CD4-positive, alpha-beta T cell treated with Interleukin-12 subunit alpha and Interleukin-12 subunit beta, for 1 hour (primary cell): ENCODE data around the gene SHC3.

ENCODE experiments used
- DNase-seq: peaks from one replicate; pipeline ENCODE4 v3.0.0-alpha.2; 2020

The SHC3 gene

DNA sequence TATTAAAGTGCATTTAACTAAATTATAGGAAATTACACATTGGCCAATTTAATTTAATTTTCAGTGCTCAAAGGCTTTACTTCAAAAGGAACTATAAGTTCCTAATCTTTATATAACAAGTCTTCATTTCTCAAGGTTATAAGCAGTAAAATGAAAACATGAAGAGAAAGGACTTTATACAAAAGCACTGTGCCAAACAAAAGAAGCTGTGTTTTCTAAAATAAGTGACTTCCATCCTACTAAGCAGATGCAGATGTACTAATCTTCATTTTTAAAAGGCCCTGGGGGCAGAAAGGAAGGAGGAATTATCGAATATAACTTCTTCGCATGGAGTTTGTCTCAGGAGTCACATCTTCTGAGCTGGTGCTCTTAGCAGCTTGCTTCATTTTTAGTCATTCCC lies 81.4 kb downstream of the SHC3 start:
- no peak for DNase-seq

GRCh38 chr9:89096807-89097206 lies 81.8 kb downstream of the SHC3 start:
- no peak for DNase-seq

GRCh38 chr9:89095761-89096528 lies 82.7 kb downstream of the SHC3 start:
- DNase-seq = no peak

- DNase-seq = no peak
Observed at GRCh38 chr9:89093201-89093975, 85.2 kb downstream of the SHC3 start.

DNA sequence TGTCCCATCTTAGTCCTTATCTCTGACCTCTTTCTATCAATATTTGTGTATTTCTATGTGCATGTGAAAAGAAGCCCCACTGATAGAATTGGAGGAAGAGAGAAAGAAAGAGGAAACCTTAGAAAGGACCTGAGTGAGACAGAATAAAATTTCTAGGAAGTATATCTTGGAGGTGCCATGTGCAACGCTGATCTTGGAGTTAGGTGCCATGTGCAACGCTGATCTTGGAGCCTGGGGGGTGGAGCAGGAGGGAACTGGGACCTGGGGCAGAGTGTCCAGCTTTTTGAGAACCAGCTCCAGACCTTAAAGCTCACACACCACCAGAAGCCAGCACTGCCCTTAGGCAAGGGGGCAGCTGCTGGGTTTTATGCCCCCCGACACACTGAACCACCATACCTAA lies 89.4 kb downstream of the SHC3 start:
- no peak for DNase-seq

- no peak for DNase-seq
Observed at GRCh38 chr9:89083626-89084025, 95.0 kb downstream of the SHC3 start.

- no peak for DNase-seq
Observed at GRCh38 chr9:89080193-89080592, 98.4 kb downstream of the SHC3 start.

DNA sequence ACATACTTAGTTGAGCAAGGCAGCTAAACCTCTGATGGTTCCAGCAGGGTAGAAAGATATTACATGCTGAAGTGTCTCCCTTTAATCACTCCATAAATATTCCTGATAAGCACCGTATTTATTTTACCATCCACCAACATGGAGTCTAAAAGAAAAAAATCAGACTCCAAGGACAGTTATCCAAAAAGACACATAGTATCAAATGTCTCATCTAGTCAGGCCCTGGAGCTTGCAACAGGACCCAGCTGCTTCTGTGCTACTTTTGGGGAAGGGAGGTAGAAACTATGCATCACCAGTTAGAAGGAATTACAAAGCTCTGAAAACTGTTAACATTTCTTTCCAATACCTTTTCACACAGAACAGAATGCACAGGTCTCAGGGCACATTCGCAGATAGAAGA lies 99.2 kb downstream of the SHC3 start:
- no peak for DNase-seq

- no peak for DNase-seq
Observed at GRCh38 chr9:89078860-89079259, 99.8 kb downstream of the SHC3 start.

DNA sequence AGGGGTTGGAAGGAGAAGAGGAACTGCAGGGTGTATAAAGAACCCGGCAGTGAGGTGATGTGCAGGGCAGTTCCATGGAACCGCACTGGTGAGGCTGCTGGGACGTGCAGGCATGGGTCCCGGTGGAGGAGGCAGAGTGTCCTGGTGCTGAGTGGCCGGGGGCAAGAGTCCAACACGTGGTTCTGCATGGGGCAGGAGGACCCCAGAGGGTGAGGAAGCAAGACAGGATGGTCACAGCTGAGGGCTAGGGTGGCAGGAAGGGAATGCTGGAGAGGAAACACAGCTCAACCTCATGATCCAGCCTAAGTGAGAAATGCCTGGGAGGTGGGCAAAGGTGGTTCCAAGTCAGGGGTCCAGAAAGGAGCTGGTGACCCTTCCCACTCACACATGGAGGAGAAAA lies 100.2 kb downstream of the SHC3 start:
- DNase-seq = no peak

DNA sequence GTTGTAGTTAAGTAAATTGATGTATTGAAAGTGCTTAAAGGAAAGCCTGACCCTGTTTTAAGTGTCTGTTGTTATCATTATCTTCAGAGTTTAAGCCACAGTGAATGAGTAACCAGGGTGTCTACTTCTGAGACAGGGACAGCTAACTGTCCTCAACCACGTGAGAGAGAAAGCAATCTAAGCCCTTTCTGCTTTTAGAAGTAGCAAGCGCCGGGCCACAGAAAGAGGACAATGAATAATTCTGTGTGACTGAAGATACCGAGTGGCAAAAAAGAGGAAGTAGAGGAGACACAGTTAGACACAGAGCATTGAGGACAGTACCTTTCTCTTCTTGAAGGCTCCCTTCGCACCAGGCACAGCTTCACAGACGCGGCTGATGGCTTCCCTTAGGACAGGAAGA lies 101.1 kb downstream of the SHC3 start:
- DNase-seq = no peak

- DNase-seq = no peak
Observed at GRCh38 chr9:89073397-89073796, 105.2 kb downstream of the SHC3 start.

- no peak for DNase-seq
Observed at GRCh38 chr9:89071591-89071990, 107.0 kb downstream of the SHC3 start.

DNA sequence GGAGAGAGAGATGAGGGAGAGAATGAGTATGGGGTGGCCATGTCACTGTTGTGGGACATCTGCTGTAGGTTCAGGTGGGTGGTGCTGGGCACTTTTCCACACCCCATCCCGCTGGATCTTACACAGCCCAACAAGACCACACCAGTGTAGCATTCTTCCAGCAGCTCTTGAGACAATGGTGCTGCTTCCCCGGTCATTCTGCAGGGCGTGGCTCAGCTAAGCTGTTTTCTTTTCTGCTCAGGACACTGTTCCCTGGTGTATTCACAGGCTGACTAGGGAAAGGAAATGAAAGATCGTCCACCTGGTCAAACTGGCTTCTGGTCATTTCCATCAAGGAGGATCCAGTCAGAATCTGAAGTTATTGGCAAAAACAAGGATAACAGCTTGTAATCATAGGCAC lies 111.8 kb downstream of the SHC3 start:
- no peak for DNase-seq

- DNase-seq = no peak
Observed at GRCh38 chr9:89065921-89066320, 112.7 kb downstream of the SHC3 start.

GRCh38 chr9:89060790-89061189 lies 117.8 kb downstream of the SHC3 start:
- no peak for DNase-seq

DNA sequence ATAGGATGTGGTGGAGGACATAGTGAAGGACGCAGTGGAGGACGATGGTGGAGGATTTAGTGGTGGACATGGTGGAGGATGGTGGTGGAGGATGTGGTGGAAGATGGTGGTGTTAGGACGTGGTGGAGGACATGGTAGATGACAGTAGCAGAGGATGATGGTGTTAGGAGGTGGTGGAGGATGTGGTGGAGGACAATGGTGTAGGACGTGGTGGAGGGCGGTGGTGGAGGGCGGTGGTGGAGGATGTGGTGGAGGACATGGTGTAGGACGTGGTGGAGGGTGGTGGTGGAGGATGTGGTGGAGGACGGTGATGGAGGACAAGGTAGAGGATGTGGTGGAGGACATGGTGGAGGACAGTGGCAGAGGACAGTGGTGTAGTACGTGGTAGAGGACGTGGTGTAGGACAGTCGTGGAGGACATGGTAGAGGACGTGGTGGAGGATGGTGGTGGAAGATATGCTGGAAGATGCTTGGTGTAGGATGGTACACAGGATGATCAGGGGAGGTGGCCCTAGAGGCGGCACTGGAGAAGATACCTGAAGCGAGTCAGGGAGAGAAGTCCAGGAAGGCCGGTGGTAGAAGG lies 118.6 kb downstream of the SHC3 start:
- no peak for DNase-seq

DNA sequence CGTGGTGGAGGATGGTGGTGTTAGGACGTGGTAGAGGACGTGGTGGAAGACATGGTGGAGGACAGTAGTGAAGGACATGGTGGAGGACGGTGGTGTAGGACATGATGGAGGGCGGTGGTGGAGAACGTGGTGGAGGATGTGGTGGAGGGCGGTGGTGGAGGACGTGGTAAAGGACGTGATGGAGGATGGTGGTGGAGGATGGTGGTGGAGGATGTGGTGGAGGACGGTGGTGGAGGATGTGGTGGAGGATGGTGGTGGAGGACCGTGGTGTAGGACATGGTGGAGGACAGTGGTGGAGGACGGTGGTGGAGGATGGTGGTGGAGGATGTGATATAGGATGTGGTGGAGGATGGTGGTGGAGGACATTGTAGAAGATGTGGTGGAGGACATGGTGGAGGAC lies 119.7 kb downstream of the SHC3 start:
- no peak for DNase-seq

- no peak for DNase-seq
Observed at GRCh38 chr9:89054865-89055495, 123.6 kb downstream of the SHC3 start.

- no peak for DNase-seq
Observed at GRCh38 chr9:89053301-89053700, 125.3 kb downstream of the SHC3 start.

DNA sequence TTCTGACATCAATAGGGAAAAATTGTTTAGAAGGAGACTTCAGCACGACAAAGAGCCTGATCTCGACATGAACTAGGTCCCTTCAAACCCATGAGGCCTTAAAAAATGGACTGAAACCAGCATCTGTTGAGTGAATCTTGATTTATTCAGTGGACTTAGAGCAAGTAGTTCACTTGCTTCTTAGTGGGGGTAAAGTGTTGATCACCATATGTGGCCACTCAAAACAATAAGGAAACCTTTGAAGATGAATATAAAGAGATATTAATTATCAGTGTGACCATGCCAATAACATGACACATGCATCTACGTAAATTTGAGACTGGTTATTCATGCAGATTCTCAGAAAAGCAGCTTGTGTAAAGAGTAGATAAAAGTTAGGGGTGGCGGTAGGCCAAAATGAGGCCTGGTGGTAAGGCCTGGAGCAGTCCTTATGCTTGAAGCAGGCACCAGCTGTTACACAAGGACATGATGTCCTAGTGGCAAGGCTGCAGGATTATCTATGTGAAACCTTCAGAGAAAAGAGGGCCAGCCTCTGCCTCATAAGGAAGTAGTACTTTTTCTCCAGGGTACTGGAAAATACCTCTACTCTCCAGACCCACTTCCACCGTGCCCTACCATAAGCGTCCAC lies 126.0 kb downstream of the SHC3 start:
- DNase-seq = no peak

- DNase-seq = no peak
Observed at GRCh38 chr9:89051421-89052025, 127.1 kb downstream of the SHC3 start.

DNA sequence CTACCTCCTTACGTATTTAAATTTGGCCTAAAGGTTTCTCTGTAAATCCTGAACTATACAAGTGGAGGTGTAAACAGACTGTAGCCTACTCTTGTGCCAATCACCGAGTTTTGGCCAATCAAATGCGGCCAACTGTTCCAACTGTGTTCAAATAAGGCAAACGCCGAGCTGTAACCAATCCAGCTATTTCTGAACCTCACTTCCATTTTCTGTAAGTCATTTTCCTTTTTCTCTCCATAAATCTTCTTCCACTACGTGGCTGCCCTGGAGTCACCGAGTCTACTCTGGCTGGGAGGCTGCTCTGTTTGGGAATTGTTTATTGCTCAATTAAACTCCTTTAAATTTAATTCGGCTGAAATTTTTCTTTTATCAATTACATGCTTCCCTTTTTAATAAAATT lies 129.0 kb downstream of the SHC3 start:
- DNase-seq = no peak
